GM13976 (cell line): ENCODE results near the gene NDUFB6.

Experiments
- DNase-seq: peaks from one replicate; pipeline ENCODE4 v3.0.0; 2012; ENCODE audit warnings: low spot score
- in situ Hi-C: fragments of 300-500 bp; cut with MboI; formaldehyde crosslinking; loops from one replicate; pipeline ENCODE4 v1.12.0; 2022; ENCODE audit warnings: low sequenced_read_pairs, mixed read lengths, inconsistent platforms; ENCODE audit not compliant: unreplicated experiment
- TF ChIP-seq, protein P1 (sequence below): IDR thresholded peaks from 2 replicates; pipeline ENCODE4 v1.5.1; 2012; ENCODE audit warnings: borderline replicate concordance, mild to moderate bottlenecking; ENCODE audit not compliant: insufficient read depth; ENCODE audit errors: extremely low read depth, missing control alignments, control extremely low read depth

Gene NDUFB6

GRCh38 chr9:32581512-32582143 is 8.7 kb upstream of the NDUFB6 start:
- DNase-seq = peak; percentile 59
- in situ Hi-C loops = loop anchor here (5.0 kb wide), 1 partner anchor 386 kb away; no protein-coding TSS in a partner anchor
- TF ChIP-seq, protein P1, sequence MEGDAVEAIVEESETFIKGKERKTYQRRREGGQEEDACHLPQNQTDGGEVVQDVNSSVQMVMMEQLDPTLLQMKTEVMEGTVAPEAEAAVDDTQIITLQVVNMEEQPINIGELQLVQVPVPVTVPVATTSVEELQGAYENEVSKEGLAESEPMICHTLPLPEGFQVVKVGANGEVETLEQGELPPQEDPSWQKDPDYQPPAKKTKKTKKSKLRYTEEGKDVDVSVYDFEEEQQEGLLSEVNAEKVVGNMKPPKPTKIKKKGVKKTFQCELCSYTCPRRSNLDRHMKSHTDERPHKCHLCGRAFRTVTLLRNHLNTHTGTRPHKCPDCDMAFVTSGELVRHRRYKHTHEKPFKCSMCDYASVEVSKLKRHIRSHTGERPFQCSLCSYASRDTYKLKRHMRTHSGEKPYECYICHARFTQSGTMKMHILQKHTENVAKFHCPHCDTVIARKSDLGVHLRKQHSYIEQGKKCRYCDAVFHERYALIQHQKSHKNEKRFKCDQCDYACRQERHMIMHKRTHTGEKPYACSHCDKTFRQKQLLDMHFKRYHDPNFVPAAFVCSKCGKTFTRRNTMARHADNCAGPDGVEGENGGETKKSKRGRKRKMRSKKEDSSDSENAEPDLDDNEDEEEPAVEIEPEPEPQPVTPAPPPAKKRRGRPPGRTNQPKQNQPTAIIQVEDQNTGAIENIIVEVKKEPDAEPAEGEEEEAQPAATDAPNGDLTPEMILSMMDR = peak; percentile 65

- in situ Hi-C loops = loop anchor here (5.0 kb wide), 1 partner anchor 387 kb away; no protein-coding TSS in a partner anchor
Measured at GRCh38 chr9:32580631-32581300, 7.8 kb upstream of the NDUFB6 start.

GRCh38 chr9:32579706-32580331 is 6.9 kb upstream of the NDUFB6 start:
- in situ Hi-C loops = loop anchor here (5.0 kb wide), 2 partner anchors 198 to 387 kb away; partner anchors contain the start of gene ACO1
- DNase-seq = peak; percentile 46
- TF ChIP-seq, protein P1 = peak; percentile 92

More at GRCh38 chr9:32580631-32581300, 7.8 kb upstream of the NDUFB6 start:
- DNase-seq = no peak
- TF ChIP-seq, protein P1 = no peak

GRCh38 chr9:32578976-32579375 is 6.0 kb upstream of the NDUFB6 start:
- no peak for DNase-seq
- TF ChIP-seq, protein P1 = no peak
- in situ Hi-C loops = loop anchor here (5.0 kb wide), 1 partner anchor 197 kb away; the partner anchor contains the start of gene ACO1

GRCh38 chr9:32577316-32577715 is 4.4 kb upstream of the NDUFB6 start:
- DNase-seq = no peak
- in situ Hi-C loops = loop anchor here (5.0 kb wide), 1 partner anchor 195 kb away; the partner anchor contains the start of gene ACO1
- TF ChIP-seq, protein P1 = no peak

DNA sequence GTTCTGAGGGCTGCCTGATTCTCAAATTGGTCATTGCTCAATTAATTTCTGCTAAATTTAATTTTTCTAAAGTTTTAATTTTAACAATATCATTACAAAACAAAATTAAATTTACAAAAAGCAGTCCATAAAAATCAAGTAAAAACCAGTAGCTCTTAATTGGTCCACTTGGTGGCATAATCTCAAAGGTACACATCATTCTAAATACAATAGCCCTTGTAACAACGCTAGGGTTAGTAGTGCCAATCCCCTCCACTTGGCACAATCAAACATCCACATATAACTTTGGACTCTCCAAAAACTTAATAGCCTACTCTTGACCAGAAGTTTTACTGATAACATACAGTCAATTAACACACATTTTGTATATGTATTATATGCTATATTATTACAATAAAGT is 1.9 kb upstream of the NDUFB6 start:
- in situ Hi-C loops = loop anchor here (5.0 kb wide), 1 partner anchor 193 kb away; the partner anchor contains the start of gene ACO1
- TF ChIP-seq, protein P1 = no peak
- DNase-seq = no peak
